Measurements from ENCODE around the gene ZMAT5. TPM values are rescaled to one million over a fixed set of nuclear protein-coding genes. Genes with fewer than 3 reads are reported as not detected.

The ZMAT5 gene
- total and polyA plus RNA-seq, 9 of the 15 experiments (the other 6 are each of a cell fraction or from before 2014, with no cell fraction given) = 2.0 to 25.2 (median 11.9) TPM

GRCh38 chr22:29768052-29768693 lies 1.4 kb upstream of the ZMAT5 start (continued):
- no peak for TF ChIP-seq FOXP1 (CRISPR knock-in tag; IDR thresholded peaks at IDR 0.05)
- no peak for TF ChIP-seq MECOM (CRISPR knock-in tag; IDR thresholded peaks at IDR 0.05)

- ATAC-seq = peak; percentile 85
- Histone ChIP-seq H3K9me3 (replicated peaks; ENCODE audit: control insufficient read depth, insufficient read depth, low read depth, low read length) (no peaks in the 10 kb centered on the region), H3K4me2 (ENCODE audit: insufficient read depth, low read length) (peak within 1 kb of the TSS; percentile 100), H3K36me3 (ENCODE audit: control insufficient read depth, insufficient read depth, low read length) (peaks cover 29% of the 10 kb centered on the region), H3K9ac (ENCODE audit: insufficient read depth in 1 of 2, low read depth in 2 of 2, low read length in 2 of 2) (peak within 1 kb of the TSS; percentile 98 to 99), H4K20me1 (replicated peaks; ENCODE audit: control insufficient read depth, insufficient read depth, low read length) (no peaks in the 10 kb centered on the region; the same call in 1 of the 2 replicates), H3K4me3 (peak within 1 kb of the TSS; percentile 99), H2AFZ (ENCODE audit: low read depth, low read length) (peak within 1 kb of the TSS; percentile 99), H3K79me2 (ENCODE audit: control insufficient read depth, insufficient read depth, low read length) (peaks cover 33% of the 10 kb centered on the region), H3K27ac (ENCODE audit: extremely low read depth, low read depth, low read length) (peak within 1 kb of the TSS; percentile 98), H3K4me1 (replicated peaks in 1 of 2; ENCODE audit: control insufficient read depth in 2 of 2, insufficient read depth in 2 of 2, low read length in 2 of 2) (peaks cover 0 to 6% of the 10 kb centered on the region in 2 experiments; a peak in 2 of 5 replicates), H3K27me3 (ENCODE audit: control insufficient read depth in 2 of 2, insufficient read depth in 2 of 2, low read length in 2 of 2) (no peaks in the 10 kb centered on the region), H3K9me1 (ENCODE audit: control insufficient read depth, insufficient read depth, low read length) (no peaks in the 10 kb centered on the region)
- BruUV-seq (replicated peaks) = TSS peak; percentile 83
- peak; percentile 76 to 91 (median 85) for DNase-seq (ENCODE audit: extremely low read depth in 1 of 4, low spot score in 3 of 4)
- ChIA-PET CTCF (ENCODE audit: low intra/inter-chr PET ratio) (no interaction called here), POLR2A (interaction anchor here (0.6 to 1.2 kb wide), 4 partner anchors 13 to 90 kb away, joined by 3 to 6 read pairs (median 5); no protein-coding TSS in a partner anchor)
- WGBS (ENCODE audit: insufficient coverage, low coverage, missing lambda C conversion rate) = 1% methylated on average over 36 of the region's 46 CpGs
- in situ Hi-C loops (cut with MboI) (no loop called here), intact Hi-C loops (cut with micrococcal nuclease) (no loop called here)
- no peak for FAIRE-seq
- no peak for TF ChIP-seq ZNF436 (CRISPR knock-in tag; IDR thresholded peaks at IDR 0.05)
- TF ChIP-seq XRCC5 (IDR thresholded peaks at IDR 0.05; ENCODE audit: low read depth, low read length) = no peak
- no peak for TF ChIP-seq ZNF507 (tag; conservative IDR thresholded peaks at IDR 0.05)
- TF ChIP-seq ZNF12 (CRISPR knock-in tag; IDR thresholded peaks at IDR 0.05) = no peak
- no peak for TF ChIP-seq ZNF165 (CRISPR knock-in tag; IDR thresholded peaks at IDR 0.05; ENCODE audit: borderline replicate concordance)
- TF ChIP-seq RFX7 (CRISPR knock-in tag; IDR thresholded peaks at IDR 0.05) = no peak
- TF ChIP-seq PKNOX1 (IDR thresholded peaks at IDR 0.05) = peak; percentile 20; the same call in 1 of the 2 replicates
- TF ChIP-seq PHB2 (IDR thresholded peaks at IDR 0.05; ENCODE audit: low read depth) = no peak
- no peak for TF ChIP-seq ZNF696 (CRISPR knock-in tag; conservative IDR thresholded peaks at IDR 0.05)
- no peak for TF ChIP-seq ZNF224 (CRISPR knock-in tag; IDR thresholded peaks at IDR 0.05)
- TF ChIP-seq CREB5 (CRISPR knock-in tag; IDR thresholded peaks at IDR 0.05) = no peak
- TF ChIP-seq SMC3 (conservative IDR thresholded peaks at IDR 0.05; ENCODE audit: insufficient read depth, low read depth, low read length) = no peak
- no peak for TF ChIP-seq ZNF830 (CRISPR knock-in tag; IDR thresholded peaks at IDR 0.05)
- peak; percentile 62; the same call in 1 of the 2 replicates for TF ChIP-seq PML (IDR thresholded peaks at IDR 0.05; ENCODE audit: low read length)
- no peak for TF ChIP-seq ZNF77 (CRISPR knock-in tag; IDR thresholded peaks at IDR 0.05)
- TF ChIP-seq ZNF133 (CRISPR knock-in tag; IDR thresholded peaks at IDR 0.05) = no peak
- TF ChIP-seq POLR2H (tag; IDR thresholded peaks at IDR 0.05; ENCODE audit: low read depth) = peak; percentile 40; the same call in 1 of the 2 replicates
- 0 out of 2 replicates have a peak, but pooled peaks have one; percentile 34 for TF ChIP-seq CHCHD3 (CRISPR knock-in tag; IDR thresholded peaks at IDR 0.05)
Observed at GRCh38 chr22:29767171-29768051, 604 bp upstream of the ZMAT5 start, which contains the start of gene UQCR10. Gene UQCR10 (plus strand): TSS chr22:29767369. CDS start chr22:29767399, 30 bp downstream.
